GM12878 (cell line): ENCODE results near the gene DTX4. TPM values are rescaled to one million over a fixed set of nuclear protein-coding genes. Genes with fewer than 3 reads are reported as not detected.

ENCODE experiments used
- BHLHE40 ChIP-seq, 2 experiments: fragments of 450-650 bp in 1 of 2; IDR thresholded peaks; 2 replicates each; pipeline ENCODE4 v1.6.1; 2011 to 2017; ENCODE audit warnings: low read depth in 2 of 2, borderline replicate concordance in 1 of 2, improper control_type of control experiment in 1 of 2, low read length in 1 of 2, mild to moderate bottlenecking in 1 of 2
- CBX3 ChIP-seq: fragments of 200-600 bp; sonication (generic); IDR thresholded peaks from 2 replicates; pipeline ENCODE4 v1.6.1; 2016; ENCODE audit warnings: low read depth, borderline replicate concordance
- EP300 ChIP-seq, 2 experiments: fragments of 150-350 bp in 1 of 2; IDR thresholded peaks; 2 replicates each; pipeline ENCODE4 v1.6.1; 2011 to 2012; ENCODE audit warnings: low read depth in 2 of 2, low read length in 2 of 2, borderline replicate concordance in 1 of 2, improper control_type of control experiment in 1 of 2, inconsistent platforms in 1 of 2; ENCODE audit not compliant: control insufficient read depth in 1 of 2
- EZH2 ChIP-seq: IDR thresholded peaks from 2 replicates; pipeline ENCODE4 v1.6.1; 2012; ENCODE audit warnings: low read depth, mild to moderate bottlenecking, control low read depth, inconsistent platforms, low read length, borderline replicate concordance; ENCODE audit not compliant: control insufficient read depth
- HDAC2 ChIP-seq: fragments of 200-600 bp; sonication (generic); IDR thresholded peaks from 2 replicates; pipeline ENCODE4 v1.6.1; 2017
- MEF2A ChIP-seq: IDR thresholded peaks from 2 replicates; pipeline ENCODE4 v1.6.1; 2011; ENCODE audit warnings: low read depth, mild to moderate bottlenecking, low read length, moderate library complexity; ENCODE audit not compliant: insufficient read depth
- NFYA ChIP-seq: IDR thresholded peaks from 2 replicates; pipeline ENCODE4 v1.6.1; 2011; ENCODE audit warnings: low read depth, mild to moderate bottlenecking, low read length, improper control_type of control experiment, borderline replicate concordance
- NR2C2 ChIP-seq: IDR thresholded peaks from 2 replicates; pipeline ENCODE4 v1.6.1; 2011; ENCODE audit warnings: borderline replicate concordance, low read depth; ENCODE audit not compliant: control insufficient read depth, insufficient read length
- SMC3 ChIP-seq: IDR thresholded peaks from 2 replicates; pipeline ENCODE4 v1.6.1; 2011; ENCODE audit warnings: low read length, improper control_type of control experiment, borderline replicate concordance
- YY1 ChIP-seq: IDR thresholded peaks from 2 replicates; pipeline ENCODE4 v1.6.1; 2011; ENCODE audit warnings: low read depth, mild to moderate bottlenecking, low read length
- polyA plus RNA-seq, 11 experiments: library from polyadenylated mRNA; depleted of rRNA in 4 of 11; unstranded in 6 of 11; stranded (reverse) in 5 of 11; fragments of >200 nt; fragmentation: Nextera tagmentation in 4 of 11; fragmentation: Illumina TruSeq in 1 of 11; extraction: Ambion mirVana in 4 of 11; extraction: Trizol in 1 of 11; gene quantifications; 1 replicate in 1 of 11; 2 replicates in 10 of 11; pipeline versions ENCODE4 v1.2.1 to v1.2.3, GENCODE V29; 2011 to 2016; ENCODE audit warnings: inconsistent platforms in 2 of 11, missing spikeins in 2 of 11, low read depth in 1 of 11
- total RNA-seq, 4 experiments: library from RNA; depleted of rRNA in 3 of 4; stranded (reverse); fragments of >200 nt in 3 of 4; fragmentation: Illumina TruSeq in 1 of 4; extraction: Trizol in 1 of 4; gene quantifications; 2 replicates each; pipeline versions ENCODE4 v1.2.1 to v1.2.3, GENCODE V29; 2013 to 2021
- TF ChIP-seq, protein P1 (sequence below): fragments of 450-650 bp; IDR thresholded peaks from 2 replicates; pipeline ENCODE4 v1.6.1; 2017; ENCODE audit warnings: mild to moderate bottlenecking, moderate library complexity

DTX4 gene
- total and polyA plus RNA-seq, 10 of the 15 experiments (the other 5 are each of a cell fraction or from before 2014, with no cell fraction given) = 3.8 to 25.8 (median 10.5) TPM

DNA sequence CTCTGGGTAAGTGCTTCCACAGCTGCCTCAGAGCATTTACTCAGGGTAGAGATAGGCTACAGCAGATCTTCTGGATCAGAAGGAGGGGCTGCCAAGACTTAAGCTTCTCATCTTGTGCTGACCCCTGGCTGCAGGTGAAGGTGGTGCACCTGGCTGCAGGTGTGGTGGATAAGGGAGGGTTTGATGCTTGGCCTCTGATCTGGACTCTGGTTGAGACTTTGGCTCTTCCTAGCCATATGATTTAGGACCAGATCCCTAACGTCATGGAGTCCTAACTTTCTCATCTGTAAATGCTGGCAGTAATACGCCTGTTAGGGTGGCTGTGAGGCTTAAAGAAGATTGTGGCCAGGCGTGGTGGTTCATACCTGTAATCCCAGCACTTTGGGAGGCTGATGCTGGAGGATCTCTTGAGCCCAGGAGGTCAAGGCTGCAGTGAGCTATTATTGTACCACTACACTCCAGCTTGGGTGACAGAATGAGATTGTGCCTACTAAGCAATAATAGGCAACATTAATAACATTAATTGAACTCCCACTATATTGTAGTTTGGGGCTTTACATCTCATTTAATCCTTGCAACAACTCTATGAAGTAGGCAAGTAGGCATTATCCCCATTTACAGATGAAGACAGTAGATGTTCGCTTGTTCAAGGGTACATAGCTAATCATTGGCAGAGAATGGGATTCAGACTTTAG lies 10.7 kb downstream of the DTX4 start (continued):
- TF ChIP-seq EP300 (IDR thresholded peaks at IDR 0.05; ENCODE audit: borderline replicate concordance in 1 of 2, control insufficient read depth in 1 of 2, low read depth in 2 of 2, low read length in 2 of 2) (no peak), EZH2 (no peak), HDAC2 (no peak), YY1 (no peak), CBX3 (no peak), NFYA (no peak), BHLHE40 (IDR thresholded peaks at IDR 0.05; ENCODE audit: borderline replicate concordance in 1 of 2, low read depth in 2 of 2, low read length in 1 of 2) (no peak), NR2C2 (no peak), MEF2A (no peak), SMC3 (peak; percentile 30; the same call in 1 of the 2 replicates)
- TF ChIP-seq, protein P1, sequence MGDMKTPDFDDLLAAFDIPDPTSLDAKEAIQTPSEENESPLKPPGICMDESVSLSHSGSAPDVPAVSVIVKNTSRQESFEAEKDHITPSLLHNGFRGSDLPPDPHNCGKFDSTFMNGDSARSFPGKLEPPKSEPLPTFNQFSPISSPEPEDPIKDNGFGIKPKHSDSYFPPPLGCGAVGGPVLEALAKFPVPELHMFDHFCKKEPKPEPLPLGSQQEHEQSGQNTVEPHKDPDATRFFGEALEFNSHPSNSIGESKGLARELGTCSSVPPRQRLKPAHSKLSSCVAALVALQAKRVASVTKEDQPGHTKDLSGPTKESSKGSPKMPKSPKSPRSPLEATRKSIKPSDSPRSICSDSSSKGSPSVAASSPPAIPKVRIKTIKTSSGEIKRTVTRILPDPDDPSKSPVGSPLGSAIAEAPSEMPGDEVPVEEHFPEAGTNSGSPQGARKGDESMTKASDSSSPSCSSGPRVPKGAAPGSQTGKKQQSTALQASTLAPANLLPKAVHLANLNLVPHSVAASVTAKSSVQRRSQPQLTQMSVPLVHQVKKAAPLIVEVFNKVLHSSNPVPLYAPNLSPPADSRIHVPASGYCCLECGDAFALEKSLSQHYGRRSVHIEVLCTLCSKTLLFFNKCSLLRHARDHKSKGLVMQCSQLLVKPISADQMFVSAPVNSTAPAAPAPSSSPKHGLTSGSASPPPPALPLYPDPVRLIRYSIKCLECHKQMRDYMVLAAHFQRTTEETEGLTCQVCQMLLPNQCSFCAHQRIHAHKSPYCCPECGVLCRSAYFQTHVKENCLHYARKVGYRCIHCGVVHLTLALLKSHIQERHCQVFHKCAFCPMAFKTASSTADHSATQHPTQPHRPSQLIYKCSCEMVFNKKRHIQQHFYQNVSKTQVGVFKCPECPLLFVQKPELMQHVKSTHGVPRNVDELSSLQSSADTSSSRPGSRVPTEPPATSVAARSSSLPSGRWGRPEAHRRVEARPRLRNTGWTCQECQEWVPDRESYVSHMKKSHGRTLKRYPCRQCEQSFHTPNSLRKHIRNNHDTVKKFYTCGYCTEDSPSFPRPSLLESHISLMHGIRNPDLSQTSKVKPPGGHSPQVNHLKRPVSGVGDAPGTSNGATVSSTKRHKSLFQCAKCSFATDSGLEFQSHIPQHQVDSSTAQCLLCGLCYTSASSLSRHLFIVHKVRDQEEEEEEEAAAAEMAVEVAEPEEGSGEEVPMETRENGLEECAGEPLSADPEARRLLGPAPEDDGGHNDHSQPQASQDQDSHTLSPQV = no peak
